HTERT RPE-1 (cell line): ENCODE data around the gene ALDH1A3.

Source experiments
- in situ Hi-C: fragments of 300-500 bp; cut with MboI; formaldehyde crosslinking; loops from 4 replicates; pipeline ENCODE4 v1.14.3; 2020; ENCODE audit warnings: low sequenced_read_pairs

ALDH1A3 gene

DNA sequence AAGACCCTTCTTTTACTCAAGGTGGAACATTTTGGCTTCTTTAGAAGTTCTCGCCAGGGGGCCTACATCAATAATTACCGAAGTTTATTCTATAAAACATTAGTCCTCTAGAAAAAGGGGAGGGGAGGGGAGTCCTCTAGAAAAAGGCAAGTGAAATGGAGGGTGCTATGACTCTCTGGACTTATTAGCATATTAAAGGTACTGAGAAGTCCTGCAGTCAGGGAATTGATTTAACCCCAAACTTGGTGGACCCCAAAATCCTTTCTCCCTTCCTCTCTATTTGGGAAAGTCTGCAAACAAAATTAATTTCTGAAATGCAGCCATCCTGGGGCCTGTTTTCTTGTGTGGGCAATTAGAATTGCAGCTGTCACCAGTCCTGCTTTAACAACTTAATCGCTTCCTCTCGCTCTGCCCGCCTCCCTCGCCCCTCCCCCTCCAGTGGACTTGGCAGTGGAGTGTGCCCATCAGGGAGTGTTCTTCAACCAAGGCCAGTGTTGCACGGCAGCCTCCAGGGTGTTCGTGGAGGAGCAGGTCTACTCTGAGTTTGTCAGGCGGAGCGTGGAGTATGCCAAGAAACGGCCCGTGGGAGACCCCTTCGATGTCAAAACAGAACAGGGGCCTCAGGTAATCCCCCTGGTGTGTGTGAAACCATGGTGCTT lies 20.6 kb downstream of the ALDH1A3 start:
- in situ Hi-C loops = no loop called here

DNA sequence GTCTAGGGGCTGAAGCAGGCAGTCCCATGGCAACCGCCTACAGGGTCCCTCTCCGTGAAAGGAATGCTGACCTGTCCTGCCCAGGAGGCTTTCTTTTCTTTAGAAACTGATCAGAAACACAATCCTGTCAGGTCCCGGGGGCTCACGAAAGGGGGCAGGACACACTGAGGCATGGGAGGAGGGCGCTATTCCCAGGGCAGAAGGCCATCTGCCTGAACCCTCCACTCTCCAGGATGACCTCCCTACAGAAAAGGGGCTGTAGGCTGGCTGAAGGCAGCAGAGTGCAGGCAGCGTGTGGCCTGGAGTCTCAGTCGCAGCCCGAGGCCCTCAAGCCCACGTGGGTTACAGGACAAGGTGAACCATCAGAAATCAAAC lies 21.2 kb downstream of the ALDH1A3 start:
- in situ Hi-C loops = no loop called here

DNA sequence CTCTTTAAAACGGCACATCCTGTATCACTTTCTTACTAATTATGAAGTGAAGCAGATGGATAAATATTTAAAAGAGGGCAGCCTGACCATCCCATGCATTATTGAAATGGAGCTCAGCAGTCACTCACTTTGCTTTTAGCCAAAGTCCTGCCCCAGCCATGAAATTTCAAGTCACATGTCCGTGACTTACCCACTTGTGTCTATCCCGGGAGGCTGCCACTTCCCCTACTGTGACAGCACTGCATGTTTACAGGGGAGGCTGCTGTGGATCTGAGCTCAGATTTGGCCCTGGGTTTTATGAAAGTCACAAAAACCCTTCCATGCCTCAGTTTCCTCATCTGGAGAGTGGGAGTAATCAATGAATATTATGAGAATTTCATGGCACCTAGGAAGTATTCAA lies 21.7 kb downstream of the ALDH1A3 start:
- in situ Hi-C loops = no loop called here

DNA sequence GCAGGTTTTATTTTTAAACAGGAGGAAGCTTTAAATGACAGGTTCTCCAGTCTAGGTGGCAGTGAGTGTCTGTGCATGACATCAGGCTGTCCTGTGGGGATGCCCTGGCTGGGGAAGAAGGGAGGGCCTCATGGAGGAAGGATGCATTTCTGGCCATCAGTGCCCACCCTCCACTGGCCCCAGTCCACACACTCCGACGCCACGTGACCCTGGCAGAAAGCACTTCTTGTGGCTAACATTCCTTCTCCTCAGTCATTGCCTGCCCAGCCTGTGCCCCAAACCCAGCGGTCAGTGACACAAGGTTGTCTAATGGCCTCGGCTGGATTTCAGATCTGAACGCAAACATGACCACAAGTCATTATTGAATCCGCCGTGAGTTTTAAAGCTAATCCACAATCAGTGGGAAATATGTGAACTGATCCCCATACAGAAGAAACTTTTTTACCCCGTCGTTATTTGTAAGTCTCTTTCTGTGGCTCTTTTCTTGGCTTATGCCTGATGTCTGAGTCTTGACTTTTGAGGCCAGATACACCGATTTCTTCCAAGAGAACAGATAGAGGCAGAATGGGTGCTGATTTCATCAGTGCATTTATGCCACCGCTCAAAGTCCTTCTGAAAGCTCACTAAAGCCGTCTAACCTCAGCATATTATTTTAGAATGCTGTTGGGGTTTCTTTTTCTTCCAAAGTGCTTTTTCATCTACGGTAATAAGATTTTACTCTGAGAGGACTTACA lies 22.2 kb downstream of the ALDH1A3 start:
- in situ Hi-C loops = no loop called here

DNA sequence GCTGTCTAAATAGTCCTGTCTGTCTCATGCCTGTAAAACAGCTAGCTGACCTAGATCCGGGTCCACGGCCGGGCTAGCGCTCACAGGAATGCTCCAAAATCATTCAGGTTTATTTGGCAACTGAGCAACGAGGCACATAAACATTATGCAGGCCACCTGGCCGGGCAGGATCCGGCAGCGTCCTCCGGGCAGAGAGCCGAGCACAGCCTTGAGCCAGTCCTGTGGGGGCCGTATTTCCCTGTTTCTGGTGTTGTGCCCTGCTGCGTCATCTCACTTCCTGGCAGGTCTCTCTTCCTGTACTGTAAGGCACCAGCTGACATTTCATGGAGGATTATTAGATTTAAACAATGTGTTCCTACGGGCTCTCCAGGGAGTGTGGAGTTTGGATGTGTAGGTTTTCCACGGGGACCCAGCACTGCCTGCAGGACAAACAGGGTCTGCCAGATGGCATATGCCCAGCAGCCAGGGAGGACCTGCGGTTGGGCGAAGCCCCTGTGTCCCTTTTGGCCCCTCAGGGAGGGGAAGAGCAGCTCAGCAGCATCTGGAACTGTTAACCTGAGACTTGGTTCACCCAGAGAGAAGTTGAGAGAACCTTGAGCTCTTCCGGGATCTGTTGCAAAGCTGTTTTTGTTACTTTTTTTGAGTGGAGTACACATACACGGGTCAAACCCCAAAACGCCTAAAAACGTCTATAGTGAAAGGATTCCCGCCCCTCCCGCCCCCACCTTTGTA lies 23.0 kb downstream of the ALDH1A3 start:
- in situ Hi-C loops = no loop called here

DNA sequence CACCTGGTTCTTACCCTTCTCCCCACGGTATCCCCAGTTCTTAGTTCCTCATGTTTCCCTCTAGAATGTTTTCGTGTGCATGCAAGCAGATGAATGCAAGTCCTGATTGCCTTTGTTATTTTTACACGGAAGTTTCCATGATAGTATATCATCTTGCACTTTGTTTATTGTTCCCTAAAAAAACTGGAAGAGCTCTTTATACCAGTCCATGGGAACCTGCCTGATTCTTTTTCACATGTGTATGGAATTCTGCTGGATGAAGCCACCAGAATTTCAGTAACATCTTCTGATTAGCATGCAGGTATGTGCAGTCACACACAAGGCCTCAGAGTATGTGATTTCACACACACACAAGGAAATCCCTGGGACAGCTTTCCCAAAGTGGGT lies 23.5 kb downstream of the ALDH1A3 start:
- in situ Hi-C loops = no loop called here

DNA sequence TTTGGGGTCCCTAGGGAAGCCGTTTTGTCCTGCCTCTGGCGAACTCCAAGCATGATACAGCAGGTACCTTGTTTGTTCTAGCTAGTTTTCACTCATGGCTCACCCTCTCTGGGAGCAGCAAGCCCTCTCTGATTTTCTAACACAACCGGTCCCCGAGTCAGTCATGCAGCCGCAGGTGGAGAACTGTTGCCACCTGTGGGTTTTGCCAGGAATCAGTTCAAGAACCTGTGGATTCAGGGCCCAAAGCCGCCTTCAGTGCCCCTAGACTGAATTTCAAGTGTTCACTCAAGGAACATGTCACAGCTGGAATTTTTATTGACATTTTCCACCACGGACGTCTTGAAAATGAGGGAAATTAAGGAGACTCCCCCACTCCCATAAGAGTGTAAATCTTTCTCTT lies 26.2 kb downstream of the ALDH1A3 start:
- in situ Hi-C loops = no loop called here

DNA sequence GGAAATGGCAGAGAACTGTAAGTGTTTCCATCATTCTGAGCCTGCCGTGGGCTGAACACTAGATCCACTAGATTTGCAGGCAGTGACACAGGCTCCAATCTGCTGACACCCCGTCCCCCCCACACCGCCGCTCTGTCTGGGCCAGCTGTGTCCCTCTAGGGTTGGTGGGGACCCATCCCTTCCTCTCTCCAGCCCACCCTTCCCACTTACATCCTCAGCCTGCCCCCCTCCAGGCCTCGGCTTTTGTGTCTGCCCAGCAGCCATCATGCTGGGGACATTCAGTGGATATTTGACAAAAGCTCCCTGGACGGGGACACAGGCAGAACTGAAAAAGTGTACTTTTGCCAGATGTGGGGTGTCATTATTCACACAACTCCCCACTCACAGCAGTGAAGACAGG lies 28.8 kb downstream of the ALDH1A3 start:
- in situ Hi-C loops = no loop called here

DNA sequence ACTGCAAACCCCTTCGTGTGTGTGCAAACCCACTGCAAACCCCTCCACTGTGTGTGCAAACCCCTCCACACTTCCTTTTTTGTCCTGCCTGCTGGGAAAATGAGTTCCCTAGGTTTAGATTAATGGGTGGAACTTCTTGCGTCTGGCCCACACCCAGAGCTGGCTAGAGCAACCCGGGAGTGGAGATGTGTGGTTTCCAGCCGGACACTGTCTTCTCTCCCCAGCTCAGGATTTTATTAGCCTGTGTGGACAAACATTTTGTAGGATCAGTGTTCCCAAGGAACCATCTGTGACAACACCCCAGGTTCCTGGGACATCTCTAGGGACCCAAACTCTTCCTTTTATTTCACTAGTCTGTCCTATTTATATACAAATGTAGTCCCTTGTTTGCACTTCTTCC lies 29.9 kb downstream of the ALDH1A3 start:
- in situ Hi-C loops = no loop called here

DNA sequence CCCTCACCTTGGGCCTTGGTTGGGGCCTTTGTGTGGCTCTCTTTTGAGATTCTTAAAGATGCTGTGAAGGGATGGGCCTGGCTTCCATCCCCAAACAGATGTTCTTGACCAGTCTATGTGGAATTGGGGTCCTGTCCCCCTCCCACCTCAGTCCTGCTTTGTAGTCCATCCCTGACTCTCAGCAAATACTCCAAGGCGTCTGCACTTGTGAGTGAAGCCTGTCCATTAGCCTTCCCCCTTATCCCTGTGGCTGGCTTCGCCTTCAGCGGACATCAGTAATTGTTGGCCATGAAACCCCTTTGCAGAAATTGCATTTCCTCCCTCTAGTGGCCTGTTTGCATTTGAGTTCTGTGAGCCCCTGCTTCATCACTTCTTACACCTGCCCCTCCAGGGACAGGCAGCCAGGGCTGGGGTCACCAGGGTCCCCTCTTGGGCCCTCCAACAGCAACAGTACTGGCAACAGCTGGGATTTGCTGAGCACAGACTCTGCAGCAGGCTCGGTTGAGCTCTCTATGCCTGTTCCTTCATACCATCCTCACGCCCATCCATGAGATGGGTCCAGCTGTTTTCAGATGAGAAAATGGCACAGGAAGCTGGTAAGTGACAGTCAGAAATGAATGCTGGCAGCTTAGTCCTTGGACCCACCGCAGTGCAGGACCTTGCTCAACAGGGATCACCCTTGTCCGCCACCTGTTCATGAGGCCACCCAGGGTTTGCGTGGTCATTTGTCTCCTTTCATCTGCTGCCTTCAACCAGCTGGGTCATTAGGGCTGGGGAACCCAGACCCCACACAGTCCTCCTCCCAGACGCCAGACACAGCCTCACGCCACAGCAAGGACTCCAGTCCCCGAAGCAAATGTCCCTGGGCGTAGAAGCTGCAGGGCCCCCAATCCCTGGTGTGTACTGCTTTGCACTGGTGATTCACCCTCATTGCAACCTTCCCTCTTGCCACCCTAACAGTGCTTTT lies 30.6 kb downstream of the ALDH1A3 start:
- in situ Hi-C loops = no loop called here

DNA sequence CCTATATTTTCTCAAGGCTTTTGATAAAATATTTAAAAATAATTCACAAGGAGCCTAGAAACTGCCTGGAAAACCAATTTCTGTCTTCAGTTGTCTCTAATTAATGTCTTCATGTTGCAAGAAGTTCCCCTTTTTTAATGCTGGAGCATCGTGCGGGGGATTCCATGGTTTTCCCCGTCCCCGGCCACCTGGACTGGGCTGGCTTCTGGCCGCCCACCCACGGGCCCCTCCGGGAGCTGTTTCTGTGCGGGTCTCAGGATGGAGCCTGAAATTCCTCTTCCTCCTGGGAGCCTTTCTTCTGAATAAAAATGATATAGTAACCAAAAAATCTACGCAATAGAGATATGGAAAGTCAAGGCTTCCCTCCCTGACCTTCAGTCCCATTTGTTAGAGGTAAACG lies 31.5 kb downstream of the ALDH1A3 start:
- in situ Hi-C loops = no loop called here

DNA sequence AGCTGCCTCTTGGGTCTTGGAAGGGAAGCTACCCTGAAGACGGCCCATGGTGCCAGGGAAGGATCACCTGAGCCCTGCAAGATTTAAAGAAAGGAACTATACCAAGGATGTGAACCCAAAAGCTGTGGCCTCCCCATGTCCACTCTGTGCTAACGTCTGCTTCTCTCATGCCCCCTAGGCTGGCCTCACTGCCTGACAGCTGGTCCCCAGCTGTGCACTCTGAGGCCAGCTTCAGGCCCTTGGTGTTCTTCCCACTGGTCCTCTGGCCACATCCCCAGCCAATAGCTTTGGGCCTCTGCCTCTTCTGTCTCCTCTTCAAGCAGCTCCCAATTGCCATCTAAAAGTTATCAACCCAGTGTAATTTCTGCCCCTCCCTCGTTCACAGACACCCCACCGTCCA lies 34.3 kb downstream of the ALDH1A3 start:
- in situ Hi-C loops = no loop called here

DNA sequence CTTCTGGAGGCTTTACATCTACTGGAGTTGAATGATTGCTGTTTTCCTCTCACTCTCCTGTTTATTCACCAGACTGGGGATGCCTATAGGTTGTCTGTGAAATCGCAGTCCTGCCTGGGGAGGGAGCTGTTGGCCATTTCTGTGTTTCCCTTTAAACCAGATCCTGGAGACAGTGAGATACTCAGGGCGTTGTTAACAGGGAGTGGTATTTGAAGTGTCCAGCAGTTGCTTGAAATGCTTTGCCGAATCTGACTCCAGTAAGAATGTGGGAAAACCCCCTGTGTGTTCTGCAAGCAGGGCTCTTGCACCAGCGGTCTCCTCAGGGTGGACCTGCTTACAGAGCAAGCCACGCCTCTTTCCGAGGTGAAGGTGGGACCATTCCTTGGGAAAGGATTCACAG lies 35.2 kb downstream of the ALDH1A3 start:
- in situ Hi-C loops = no loop called here

DNA sequence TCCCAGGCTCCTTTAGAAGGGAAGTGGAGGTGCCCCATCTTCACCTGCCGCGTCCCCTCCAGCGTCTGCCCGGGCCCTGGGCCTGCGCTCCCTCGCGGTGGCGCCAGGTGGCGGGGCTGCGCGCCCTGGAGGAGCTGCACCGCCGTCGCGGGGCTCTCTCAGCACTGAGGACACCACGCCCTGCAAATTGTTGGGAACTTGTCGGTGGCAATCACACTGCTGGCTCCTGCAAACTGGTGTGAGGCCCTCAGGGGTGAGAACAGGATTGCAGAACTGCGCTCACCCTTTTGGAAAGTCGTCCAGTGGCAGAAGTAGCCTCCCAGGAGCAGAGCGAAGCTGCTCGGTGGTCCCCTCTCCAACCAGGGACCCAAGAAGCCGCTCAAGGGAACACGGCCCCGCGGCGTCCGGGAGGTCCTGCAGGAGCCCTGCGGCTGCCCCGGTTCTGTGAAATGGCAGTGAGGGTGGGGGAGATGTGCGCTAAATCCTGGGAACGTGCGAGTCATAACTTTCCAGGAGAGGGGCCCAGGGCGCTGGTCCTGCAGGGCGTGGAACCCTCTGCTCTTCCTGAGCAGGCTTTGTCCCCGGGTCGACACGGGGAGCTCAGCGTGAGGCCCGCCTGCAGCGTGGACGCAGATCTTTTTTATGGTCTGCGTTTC lies 38.5 kb downstream of the ALDH1A3 start:
- in situ Hi-C loops = no loop called here

DNA sequence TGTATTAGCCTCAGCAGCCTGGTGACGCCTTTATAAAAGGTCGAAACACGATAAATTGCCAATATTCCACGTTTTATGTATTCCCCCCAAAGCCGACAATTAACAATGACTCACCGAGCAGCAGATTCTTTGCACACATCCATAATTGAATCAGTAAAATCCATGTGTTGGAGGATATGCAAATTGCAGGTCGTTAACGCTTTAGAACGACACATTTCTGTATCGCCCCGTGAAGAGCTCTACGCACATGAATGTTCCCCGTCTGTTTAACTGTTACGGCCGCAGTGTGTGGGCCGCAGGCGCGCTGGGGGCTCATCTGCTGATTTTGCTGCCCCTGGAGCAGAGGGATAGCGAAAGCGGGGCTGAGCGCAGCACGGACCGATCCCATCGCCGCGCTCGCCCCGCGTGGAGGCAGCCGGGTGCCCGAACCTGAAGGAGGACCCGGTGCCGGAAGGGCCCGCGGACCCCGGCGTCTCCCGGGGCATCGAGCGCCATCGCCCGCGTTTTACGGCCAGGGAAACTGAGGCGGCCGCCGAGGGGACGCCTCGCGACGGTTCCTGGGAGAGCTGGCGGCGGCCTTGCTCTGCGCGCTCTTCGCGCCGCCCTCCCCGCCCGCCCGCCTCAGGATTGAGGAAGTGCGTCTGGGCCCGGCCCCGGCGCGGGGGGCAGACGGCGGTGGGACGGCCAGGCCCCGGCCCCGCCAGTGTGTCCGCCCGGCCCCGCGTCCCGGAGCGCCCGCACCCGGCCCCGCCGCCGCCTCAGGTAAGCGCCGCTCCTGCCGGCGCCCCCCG lies 39.3 kb downstream of the ALDH1A3 start, which contains the start of gene LRRK1:
Gene LRRK1 (plus strand): TSS at position 668 of the 791 bp plus-strand sequence. CDS start 5,276 bp downstream, outside the sequence.
- in situ Hi-C loops = no loop called here

DNA sequence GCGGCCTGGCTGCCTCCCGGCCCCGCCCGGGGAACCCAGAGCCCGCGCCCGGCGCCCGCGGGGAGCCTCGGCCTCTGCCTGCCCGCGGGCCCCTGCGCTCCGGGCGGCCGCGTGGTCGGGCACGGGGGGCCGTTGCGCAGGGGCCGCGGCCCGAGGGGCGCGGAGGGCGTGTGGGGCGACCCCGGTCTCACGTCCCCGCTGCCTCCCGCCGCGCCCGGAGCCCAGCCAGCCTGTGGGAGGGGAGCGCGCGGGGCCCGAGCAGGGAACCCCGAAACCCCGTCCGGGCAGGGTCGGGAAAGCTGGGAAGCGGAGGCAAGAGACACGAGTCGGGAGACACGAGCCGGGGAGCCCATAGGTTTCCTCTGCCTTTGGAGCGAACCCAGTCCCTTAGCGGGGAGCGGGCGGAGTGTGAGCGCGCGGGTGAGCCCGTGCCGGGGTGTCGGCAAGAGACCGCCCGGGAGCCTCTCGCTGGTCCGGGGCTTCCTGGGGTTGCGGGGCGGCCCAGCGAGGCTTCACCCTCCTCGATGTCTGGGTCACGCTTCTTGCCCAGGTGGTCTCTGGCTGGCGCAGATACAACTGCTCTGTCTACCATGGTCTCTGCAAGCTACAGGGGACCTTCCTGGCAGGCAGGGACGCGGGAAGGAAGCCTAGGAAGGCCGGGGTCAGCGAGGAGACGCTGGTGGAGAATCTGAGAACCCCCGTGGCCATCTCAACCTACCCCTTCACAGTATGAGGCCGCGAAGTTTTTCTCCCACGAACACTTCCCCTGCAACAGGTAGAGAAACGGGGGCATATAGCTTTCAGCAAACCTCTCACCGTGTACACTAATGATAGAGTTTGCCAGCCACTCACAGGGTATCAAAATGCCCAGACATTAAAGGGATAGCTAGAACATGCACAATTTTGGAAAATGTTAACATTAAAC lies 40.1 kb downstream of the ALDH1A3 start:
- in situ Hi-C loops = no loop called here

DNA sequence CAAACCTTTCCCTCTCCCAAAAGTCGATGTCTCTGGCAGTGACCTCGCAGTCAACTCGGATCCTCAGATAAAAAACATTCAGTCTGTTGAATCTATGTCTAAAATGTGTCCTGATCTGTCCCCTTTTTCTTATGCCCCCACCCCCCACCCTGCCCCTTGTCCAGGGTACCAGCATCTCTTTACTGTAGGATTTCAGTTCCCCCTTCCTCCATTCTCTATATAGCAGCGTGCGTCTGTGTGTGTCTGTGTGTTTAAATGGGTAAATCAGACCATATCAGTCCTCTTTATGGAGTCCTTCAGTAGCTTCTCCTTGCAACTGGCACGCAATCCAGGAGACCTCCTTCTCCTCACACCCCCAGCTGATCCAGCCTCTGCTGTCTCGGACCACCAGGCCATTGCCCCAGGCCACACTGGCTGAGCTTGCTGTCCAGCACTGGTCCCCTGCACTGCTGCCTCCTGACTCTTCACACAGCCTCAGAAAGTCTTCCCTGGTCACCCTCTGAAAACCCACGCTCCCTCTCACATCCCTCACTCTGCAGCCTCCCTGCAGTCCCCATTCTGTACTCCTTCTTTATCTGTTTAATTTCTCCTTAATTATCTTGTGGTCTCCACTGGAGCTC lies 41.0 kb downstream of the ALDH1A3 start:
- in situ Hi-C loops = no loop called here
